Subcutaneous adipose tissue (tissue), 4 donors: ENCODE measurements around the gene CRX. TPM values are rescaled to one million over a fixed set of nuclear protein-coding genes. Genes with fewer than 3 reads are reported as not detected.
"Not testable (repeated sequence)": the region's sequence is repeated elsewhere in the genome, so short reads cannot be mapped to it uniquely, and the experiment has no call there.

Experiments used
- total RNA-seq, 4 donors: library from RNA; depleted of rRNA; stranded (reverse); fragments of >200 nt; gene quantifications; one replicate each; pipeline ENCODE4 v1.1.0, GENCODE V29; 2016
- TF ChIP-seq, protein P1 (sequence below): fragments of 450-650 bp; IDR thresholded peaks from one replicate; pipeline ENCODE4 v1.5.1; 2016; ENCODE audit warnings: low read depth, mild to moderate bottlenecking, control low read depth, antibody characterized with exemption, moderate library complexity

The CRX gene
- total RNA-seq, 4 donors from 2014 or later = not detected

DNA sequence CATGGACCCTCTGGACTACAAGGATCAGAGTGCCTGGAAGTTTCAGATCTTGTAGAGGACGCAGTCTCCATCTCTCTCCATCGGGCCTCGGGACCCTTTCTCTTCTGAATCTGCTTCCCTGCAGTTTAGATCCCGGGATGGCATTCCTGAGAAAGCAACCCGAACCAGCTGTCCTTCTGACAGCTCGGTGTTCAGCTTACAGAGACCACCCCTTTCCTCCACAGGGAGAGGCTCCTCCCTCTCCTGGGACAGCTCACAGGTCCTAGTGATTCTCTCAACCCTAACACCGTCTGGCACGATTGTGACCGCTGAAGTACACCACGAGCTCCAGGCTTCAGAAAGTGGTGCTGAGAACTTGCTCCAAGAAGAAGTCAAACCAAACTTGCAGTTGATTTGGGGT, 18.2 kb downstream of the CRX start:
- TF ChIP-seq, protein P1, sequence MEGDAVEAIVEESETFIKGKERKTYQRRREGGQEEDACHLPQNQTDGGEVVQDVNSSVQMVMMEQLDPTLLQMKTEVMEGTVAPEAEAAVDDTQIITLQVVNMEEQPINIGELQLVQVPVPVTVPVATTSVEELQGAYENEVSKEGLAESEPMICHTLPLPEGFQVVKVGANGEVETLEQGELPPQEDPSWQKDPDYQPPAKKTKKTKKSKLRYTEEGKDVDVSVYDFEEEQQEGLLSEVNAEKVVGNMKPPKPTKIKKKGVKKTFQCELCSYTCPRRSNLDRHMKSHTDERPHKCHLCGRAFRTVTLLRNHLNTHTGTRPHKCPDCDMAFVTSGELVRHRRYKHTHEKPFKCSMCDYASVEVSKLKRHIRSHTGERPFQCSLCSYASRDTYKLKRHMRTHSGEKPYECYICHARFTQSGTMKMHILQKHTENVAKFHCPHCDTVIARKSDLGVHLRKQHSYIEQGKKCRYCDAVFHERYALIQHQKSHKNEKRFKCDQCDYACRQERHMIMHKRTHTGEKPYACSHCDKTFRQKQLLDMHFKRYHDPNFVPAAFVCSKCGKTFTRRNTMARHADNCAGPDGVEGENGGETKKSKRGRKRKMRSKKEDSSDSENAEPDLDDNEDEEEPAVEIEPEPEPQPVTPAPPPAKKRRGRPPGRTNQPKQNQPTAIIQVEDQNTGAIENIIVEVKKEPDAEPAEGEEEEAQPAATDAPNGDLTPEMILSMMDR = no peak

DNA sequence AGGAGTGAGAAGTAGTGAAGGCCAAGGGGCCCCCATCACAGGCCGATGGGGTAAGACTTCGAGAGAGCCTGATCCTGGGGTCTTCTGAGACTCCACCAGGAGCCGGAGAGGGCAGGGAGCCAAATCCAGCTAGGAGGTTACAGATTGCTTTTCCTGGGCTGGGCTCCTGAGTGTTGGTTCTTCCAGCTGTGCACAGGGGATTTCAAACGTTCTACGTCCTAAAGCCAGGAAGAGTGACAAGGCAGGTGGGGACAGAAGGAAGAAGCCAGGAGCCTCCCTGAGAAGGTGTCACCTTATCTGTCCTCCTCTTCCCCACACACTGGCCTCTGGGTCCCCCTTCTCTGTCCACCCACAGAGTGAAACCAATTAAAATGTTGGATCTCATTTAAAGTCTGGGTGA, 21.2 kb downstream of the CRX start:
- TF ChIP-seq, protein P1 = no peak

DNA sequence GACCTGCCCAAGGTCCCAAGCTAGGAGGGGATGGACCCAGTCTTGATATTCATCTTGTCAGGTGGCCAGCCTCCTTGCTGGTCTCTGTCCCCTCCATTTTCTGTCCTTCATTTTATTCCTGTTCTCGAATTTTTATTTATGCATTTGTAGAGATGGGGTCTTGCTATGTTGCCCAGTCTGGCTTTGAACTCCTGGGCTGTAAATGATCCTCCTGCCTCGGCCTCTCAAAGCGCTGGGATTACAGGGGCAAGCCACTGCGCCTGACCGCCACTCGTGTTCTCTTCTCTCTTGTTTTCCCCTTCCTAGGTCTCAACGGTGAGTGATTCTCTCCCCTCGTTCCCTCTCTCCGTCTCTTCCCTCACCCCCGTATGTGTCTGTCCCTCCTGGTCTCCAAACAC, 26.7 kb downstream of the CRX start:
- TF ChIP-seq, protein P1 = no peak

DNA sequence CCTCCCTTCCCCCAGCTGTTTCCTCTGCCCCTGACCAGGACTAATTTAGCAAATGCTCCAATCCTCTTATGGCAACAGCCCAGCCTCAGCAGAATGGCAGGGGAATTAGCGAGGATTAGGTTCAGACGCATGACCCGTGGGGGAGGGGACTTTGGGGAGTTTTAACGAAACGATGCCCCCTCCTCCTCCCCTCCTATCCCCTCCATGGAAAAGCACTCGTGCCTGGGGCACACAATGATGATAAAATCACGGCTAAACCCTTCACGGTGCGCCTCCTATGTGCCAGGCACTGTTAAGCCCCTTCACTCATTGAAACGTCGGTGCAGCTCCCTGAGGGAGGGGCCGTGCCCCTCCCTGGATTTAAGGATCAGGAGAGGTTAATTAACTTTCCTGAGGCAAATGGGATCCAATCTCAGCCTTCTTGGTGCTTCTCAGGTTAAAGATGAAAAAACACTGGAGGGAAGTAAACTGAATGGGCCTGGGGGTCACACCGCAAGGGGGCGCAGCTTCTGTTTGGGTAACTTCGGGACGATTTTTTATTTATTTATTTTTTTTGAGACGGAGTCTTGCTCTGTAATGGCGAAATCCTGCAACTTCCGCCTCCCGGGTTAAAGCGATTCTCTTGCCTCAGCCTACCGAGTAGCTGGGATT, 27.2 kb downstream of the CRX start:
- TF ChIP-seq, protein P1 = no peak

GRCh38 chr19:47853003-47853402, 31.3 kb downstream of the CRX start:
- TF ChIP-seq, protein P1 = no peak

- TF ChIP-seq, protein P1 = no peak
These were observed 32.7 kb downstream of the CRX start for GRCh38 chr19:47854459-47854858.

DNA sequence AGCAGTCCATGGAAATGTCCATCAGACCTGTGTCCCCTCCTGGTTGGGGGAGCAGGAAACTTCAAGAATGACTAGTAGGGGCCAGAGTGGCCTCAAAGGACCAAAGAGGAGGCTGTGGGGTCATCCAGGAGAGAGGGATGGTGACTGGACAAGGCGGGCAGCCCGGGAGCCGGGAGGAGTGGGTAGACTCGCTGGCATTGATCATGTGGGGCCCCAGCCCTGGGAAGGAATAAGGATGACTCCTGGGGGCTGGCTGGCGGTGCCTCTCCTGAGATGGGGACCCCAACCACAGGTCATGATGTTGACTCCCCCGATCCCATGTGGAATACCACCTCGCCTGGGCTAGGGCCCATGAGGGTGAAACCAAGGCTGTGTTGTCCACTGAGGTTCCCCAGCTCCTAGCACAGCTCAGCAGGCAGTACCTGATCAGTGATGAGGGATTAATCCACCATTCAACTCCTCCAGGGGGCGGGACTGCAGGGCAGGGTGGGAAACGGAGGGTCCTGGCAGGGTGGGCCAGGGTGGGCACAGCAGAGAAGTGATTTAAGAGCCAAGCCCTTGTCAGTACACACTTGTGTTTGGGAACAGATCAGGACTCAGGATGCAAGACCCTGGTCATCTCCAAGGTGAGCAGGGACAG, 37.0 kb downstream of the CRX start, which contains the start of gene TPRX2:
TSS of gene TPRX2 (plus strand) at position 590 of the 640 bp plus-strand sequence. CDS start at position 602, 12 bp downstream.
- TF ChIP-seq, protein P1 = not testable (repeated sequence)
